NT2/D1 (cell line): ENCODE data around the gene OR10H1.

Experiments
- SUZ12 ChIP-seq: IDR thresholded peaks from 2 replicates; pipeline ENCODE4 v1.6.1; 2011; ENCODE audit not compliant: insufficient read length, insufficient read depth; ENCODE audit errors: extremely low read depth
- YY1 ChIP-seq: IDR thresholded peaks from 2 replicates; pipeline ENCODE4 v1.6.1; 2011; ENCODE audit not compliant: insufficient read length, insufficient read depth
- ZNF274 ChIP-seq: IDR thresholded peaks from 2 replicates; pipeline ENCODE4 v1.6.1; 2011; ENCODE audit warnings: mild to moderate bottlenecking, low read depth, low read length

DNA sequence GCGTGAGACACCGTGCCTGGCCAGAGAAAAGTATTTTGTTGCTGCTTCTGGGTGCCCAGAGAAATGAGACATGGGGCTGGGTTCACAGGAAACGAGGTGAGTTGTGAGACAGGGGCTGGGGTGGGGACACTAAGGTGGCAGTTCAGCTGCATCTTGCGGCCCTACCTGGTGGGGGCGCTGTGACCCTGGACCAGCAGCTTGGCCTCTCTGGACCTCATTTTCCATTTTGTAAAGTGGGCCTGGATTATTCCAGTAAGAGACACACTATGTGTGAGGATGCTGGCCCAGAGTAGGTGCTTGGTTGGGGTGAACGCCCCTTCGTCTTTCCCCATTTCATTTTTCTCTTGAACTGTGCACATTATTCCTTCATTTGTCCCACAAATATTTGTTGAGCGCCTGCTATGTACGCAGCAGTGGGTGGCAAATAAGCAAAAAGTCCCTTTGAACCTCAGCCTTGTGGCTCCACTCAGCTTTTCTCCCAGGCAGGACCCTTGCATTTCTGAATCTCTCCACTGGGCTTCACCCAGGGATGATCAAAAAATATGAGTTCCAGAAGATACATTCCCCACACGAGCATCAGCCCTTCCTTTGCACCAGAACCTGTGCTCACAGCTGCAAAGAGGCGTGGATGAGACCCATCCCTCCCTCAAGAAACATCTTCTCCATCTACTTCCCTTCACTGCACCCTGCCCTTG, 26.6 kb upstream of the OR10H1 start:
- no peak for TF ChIP-seq YY1
- TF ChIP-seq ZNF274 = no peak
- no peak for TF ChIP-seq SUZ12
